Germinal center (tissue), 1 donor: ENCODE results near the gene PRKCH.

Source experiments
- DNase-seq: peaks from one replicate; pipeline ENCODE4 v3.0.0; 2012; ENCODE audit warnings: mixed read lengths, low spot score

The PRKCH gene

DNA sequence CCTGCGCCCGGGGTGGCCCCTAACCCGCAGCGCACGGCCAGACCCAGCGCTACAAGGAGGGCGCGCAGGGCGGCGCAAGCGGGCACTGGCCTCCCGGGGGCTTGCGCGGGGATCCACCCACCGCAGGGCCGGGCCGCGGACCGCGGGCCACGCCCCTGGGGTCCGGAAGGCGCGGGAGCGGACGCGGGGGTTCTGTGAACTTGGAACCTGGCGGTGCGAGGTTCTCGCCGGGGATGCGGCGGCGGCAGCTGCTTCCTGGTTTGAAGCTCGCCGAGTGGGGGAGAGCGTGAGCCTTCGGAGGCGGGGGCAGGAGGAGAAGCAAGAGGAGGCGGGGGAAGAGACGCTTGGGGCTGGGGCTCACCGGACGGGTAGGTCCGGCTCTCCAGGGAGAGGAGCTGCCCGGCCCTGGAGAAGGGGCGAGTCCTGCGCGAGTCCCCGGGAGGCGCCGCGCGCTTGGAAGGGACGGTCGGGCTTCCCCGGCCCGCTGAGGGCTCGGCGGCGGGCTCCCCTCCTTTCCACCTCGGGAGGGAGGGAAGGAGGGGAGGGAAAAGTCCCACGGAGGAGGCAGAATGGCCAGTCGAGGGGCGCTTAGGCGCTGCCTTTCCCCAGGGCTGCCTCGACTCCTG lies at the start of gene PRKCH:
Gene PRKCH (plus strand): TSS at position 195 of the 626 bp plus-strand sequence. CDS start 523 bp downstream, outside the sequence.
- peak; percentile 74 for DNase-seq

DNA sequence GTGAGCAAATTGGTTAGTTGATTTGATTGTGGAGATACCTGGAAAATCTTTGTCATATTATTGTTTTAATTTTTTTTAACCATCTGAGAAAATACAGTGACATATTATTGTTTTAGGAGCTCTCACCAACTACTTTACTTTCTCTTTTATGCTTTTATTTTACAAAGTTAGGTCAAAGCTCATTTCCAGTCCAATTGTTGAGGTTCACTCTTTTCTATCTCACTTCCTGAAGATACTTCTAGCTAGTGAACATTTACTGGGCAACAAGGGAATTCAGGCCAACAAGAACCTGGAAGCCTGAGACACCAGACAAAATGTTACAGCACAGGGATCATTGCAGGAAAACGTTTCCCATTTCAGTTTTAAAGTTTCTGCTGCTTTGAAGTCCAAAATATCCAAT lies 44.1 kb upstream of the PRKCH start:
- no peak for DNase-seq

DNA sequence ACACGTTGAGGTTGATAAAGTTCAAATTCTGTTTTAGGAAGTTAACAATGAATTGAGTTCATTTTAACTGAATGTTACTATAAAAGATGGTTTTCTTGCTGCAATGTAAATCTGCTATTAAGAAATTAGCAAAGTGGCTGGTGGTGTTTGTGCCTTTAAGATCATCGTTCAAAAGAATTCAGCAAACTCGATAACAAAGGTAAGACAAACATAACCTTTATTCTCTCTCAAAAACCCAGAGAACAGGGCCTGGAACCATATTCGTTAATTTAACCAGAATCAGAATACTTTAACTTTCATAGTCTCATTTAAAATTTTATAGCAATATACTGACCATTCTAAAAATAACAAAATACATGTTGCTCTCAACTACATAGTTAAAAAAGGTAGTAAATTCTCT lies 43.6 kb upstream of the PRKCH start:
- no peak for DNase-seq

DNA sequence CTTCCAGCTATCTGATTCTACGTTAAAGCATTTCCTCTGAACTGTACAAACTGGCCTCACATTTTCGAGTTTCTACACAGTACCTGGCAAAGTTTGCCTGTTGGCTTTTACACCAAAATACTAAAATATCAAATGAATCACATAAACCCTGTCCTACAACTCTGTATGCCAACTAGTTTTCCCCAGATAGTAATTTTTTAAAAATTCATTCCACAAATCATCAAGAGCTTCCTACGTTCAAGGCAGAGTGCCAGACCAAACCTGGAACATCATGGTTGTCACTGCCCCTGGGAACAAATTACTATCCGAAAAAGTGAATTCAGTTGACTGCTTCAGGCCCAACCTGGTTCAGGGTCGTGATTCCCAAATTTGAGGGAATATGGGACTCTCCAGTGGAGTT lies 42.3 kb upstream of the PRKCH start:
- DNase-seq, result no peak

DNA sequence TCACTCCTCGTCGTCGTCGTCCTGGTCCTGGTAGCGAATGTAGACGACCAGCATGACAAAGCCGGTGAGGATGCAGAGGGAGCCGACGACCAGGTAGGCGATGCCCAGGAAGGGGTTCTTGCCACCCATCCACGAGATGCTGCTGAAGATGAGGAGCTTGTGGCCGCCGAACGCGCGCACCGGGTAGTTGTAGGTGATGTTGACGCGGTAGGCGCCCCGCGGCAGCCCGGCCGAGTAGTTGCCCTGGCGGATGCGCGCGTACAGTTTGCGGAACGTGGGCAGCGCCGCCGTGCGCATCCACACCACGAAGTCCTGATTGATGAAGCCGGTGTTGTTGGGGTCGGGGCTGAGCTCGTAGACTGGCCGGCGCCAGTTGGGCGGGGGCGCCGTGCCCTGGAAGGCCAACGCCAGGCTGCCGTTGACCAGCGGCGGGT lies 41.3 kb upstream of the PRKCH start:
- peak; percentile 7 for DNase-seq

DNA sequence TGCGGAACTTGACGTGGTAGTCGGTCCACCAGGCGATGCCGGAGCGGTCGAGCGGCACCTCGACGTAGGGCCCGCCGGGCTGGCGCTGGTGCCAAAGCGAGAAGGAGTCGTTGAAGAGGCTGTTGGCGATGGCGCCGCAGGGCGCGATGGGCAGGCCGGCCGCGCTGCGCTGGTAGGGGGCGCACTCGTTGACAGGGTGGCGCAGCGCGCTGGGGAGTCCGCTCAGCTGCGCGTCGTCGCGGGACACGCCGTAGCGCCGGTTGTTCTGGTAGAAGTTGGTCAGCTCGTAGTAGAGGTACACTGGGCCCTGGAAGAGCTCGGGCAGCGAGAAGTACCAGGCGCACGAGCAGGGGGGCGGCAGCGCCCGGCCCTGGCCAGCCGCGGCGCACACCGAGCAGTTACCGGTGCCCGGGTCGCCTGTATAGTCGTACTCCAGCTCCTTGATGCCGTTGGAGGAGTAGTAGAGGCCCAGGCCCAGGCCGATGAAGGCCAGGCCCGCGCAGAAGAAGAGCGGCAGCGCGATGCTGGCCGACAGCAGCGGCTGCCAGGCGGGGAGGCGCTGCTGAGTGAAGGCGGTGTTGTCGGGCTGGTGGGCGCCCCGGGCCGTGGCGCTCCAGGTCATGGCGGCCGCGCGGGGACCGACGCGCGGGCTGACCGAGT lies 40.7 kb upstream of the PRKCH start:
- peak; percentile 65 for DNase-seq

DNA sequence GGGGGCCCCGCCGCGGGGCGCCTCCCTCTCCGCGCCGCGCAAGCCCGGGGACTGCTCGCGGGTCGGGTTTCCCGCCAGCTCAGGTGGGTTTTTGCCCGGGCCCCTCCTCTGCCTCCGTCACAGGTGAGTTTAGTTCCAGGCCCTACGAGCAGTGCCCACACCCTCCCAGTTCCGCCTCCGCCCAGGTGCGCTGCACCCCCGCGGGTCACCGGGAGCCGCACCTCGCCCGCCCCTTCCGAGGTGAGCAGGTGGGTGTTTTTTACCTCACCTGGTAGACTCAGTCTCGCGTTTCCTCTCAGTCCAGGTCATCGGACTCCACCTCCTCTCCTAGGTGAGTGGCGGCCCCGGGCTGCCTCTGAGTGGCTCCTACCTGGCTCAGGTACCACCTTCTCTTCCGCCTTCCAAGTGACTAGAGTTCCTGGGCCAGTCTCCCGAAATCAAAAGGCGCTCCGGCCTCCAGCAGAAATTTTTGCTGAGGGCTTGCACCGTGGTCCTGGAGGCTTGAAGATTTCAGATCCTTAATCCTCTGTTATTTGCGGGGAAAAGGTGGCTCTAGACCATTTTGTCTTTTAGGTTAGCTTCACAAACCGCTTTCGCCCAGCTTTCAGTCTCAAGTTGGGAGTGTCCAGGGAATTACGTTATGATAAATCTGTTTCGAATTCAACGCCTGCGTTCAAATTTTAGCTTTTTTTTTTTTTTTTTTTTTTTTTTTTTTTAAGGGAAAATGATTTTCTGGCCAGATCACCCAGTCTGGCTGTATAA lies 40.0 kb upstream of the PRKCH start, which contains the start of gene TMEM30B:
Gene TMEM30B (minus strand): TSS at position 153 of the 762 bp plus-strand sequence. CDS start 191 bp downstream, outside the sequence.
- DNase-seq, result no peak

DNA sequence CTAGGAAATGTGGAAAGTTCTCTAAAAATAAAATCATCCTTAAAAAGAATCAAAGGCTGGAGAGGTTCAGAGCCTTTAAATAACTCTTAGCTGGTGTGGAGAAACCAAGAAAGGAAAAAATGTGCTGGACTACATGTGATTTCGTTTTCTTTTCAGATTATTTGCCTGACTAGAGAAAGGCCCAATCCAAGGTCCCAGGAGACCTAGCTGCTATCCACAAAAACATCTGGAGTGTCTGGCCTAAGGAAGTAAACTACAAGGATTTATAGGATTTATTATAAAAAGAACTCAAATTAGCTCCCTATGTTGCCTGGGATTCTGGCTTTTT lies 39.5 kb upstream of the PRKCH start:
- DNase-seq, result no peak

DNA sequence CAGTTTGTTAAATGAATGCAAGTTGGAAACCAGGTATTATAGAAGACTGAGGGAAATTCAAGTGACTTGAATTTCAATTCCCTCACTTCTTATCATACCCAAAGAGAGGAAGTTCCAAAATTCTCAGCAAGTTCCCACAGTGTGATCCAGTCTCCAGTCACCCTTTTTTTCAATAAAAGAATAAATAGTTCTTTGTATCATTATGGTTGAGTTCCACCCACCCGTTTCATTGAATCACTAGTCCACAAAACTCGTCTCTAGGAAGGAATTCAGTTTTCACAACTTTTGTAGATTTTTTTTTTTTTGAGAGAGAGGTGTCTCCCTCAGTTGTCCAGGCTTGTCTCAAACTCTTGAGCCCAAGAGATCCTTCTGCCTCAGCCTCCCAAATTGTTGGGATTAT lies 38.6 kb upstream of the PRKCH start:
- DNase-seq, result no peak

DNA sequence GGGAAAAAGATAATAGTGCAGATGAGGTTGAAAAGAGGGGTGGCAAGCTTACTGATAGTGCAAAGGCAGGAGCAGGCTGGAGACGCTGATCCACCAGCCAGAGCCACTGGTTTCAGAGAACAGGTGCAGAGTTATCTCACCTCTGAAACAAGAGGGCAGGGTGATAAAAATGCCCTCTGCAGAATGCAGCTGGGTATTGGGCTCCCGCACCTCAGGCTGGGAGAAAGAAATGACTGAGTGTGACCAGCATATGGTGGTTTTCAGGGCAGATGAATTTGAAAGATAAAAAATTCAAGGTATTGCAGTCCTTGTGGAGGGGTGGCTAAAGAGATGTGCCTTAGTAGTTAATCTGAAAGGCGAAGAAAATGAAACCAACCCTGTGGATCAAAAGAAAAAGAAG lies 37.4 kb upstream of the PRKCH start:
- no peak for DNase-seq

DNA sequence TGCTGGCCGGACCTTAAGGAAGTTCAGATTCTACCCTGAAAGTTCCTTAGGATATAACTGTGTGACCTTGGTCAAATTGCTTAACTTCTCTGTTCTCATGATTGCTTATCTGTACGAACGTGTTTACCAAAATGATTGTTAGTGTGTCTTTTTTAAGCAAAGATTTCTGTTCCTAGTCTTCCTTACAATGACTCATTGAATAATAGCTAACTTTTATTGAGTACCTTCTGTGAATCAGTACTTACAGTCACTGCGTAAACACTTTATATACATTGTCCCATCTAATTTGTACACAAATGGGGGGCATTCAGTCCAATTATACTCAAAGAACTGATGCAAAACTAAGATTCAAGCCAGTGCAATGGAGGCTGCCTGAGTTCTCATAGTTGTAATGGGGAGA lies 36.0 kb upstream of the PRKCH start:
- DNase-seq, result no peak

DNA sequence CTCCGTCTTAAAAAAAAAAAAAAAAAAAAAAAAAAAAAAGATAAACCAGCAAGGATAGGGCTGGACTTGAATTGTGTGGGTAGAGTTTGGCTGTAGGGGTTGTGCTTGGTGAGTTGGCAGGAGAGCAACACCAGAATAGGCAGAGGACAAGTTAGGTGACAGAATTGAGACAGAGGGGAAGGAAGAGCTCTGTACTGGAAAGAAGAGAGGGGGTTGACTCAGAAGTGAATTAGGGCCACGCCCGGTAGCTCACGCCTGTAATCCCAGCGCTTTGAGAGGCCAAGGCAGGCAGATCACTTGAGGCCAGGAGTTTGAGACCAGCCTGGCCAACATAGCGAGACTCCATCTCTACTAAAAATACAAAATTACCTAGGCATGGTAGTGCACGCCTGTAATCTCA lies 34.2 kb upstream of the PRKCH start:
- DNase-seq, result no peak

DNA sequence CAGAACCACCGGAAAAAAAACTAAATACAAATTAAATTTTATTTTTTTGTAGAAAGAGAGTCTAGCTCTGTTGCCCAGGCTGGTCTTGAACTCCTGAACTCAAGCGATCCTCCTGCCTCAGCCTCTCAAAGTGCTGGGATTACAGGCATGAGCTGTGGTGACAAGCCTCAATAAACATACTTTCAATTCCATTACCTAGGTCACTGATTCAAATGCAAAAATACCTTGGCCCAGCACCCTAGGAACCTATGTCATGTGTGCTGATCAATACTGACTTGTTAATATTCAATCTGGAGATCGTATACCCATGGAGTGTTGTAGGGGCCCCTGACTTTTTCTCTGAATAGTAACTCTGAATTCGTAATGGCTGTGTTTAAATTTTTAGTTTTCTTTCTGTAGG lies 33.2 kb upstream of the PRKCH start:
- DNase-seq, result no peak

DNA sequence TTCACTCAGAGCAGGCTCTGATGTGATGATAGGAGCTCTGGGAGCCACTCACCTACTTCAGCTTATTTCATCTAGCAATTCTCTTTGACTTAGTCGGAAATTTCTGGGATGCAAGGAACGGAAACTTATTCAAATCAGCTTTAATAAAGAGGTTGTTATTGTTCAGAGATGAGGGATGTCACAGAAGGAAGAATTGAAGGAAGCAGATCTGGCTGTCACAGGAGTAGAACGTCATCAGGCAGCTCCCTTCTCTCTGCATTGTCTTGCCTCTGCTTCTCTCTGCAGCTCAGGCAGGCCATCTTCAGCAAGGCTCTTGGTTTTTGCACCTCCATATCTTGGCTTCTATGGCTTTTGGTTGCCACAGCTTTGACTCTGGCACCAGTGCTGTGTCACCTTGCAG lies 32.7 kb upstream of the PRKCH start:
- DNase-seq, result no peak

DNA sequence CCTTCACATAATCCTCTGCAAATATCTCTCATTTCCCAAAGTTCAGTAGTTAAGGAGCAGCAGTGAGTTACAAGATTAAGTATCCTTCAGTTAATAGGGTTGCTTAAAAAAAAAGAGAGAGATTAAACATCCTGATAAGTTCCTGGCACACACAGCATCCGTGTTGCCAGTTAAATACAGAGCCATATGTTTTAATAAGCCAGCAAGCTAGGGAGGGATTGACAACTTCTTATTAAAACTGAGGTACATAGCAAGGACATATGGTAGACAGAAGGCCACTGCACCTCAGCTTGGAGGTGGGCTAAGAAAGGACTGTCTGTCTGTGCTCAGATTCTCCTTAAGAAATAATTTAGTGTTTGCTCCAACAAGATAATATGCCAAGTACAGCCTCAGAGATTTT lies 30.7 kb upstream of the PRKCH start:
- DNase-seq, result no peak

DNA sequence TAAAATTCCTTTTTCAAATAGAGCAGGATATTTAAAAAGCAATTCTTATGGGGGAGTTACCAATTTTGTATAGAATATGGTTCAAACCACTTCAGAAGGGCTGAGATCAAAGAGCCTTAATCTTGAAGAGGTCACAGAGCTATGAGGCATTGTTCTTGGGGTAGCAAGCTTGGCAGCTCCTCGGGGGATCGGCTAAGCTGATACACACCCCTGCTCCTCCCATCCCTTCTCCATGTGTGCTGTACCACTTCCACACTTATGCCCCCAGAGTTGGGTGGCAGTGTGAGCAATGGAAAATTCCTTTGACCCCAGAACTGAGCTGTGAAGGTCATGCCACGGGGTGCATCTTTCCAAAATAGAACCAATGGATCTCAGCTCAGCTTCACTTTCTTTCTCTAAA lies 25.2 kb upstream of the PRKCH start:
- DNase-seq, result no peak

DNA sequence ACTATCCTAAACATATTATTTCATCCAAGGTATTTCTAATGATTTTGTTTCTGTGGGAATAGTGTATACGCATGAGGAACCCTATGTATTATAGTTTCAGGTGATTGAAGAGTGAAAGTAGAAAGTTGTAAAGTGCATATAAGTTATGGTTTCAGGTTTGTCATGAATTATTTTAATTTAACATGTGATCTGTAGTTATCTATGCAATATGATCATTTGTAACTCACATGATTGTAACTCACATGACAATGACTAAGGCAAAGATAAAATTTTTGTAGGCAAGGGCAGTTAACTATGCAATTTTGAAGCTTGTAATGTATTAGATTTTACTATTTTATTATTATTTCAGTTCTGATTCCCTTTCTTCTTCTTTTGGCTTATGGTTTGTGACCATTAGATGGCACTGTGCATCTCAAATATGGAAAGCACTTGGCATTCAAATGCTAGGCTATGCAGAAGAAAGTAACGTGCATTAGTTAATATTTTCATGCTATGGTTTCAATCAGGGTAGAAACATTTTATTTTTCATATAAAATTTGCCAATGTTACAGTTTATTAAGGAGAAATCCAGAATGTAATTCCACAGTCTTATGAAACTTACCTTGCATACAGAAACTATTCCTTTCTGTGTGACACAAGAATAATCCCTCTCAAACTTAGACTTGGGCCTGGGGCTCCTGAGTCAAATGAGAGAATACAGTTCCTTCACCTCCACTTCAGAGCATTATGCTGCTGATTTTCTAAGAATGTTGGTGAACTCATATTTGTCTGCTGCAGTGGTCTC lies 24.5 kb upstream of the PRKCH start:
- peak; percentile 33 for DNase-seq

DNA sequence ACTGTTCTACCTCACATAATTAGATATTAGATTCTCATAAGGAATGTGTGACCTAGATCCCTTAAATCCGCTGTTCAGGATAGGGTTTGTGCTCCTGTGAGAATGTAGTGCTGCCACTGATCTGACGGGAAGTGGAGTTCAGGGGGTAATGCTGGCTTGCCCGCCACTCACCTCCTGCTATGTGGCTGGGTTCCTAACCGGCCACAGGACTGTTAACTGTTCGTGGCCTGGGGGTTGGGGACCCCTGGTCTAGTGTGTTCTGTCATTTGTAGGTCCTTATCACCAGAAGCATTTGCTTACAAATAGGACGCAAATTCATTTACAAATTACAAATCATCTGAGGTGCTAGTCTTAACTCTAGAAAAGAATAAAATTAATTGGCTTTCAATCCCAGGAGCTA lies 23.8 kb upstream of the PRKCH start:
- DNase-seq, result no peak

DNA sequence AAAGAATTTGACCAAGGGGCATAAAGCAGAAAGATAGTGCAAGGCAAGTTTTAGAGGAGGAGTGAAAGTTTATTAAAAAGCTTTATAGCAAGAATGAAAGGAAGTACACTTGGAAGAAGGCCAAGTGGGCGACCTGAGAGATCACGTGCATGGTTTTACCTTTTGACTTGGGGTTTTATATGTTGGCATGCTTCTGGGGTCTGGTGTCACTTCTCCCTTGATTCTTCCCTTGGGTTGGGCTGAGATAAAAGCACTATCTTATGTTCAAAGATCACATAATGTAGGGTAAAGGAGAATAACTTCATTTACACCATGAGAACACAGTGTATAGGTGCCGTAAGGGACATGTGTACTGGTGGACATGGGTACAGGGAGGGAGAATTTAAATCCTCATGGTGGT lies 22.6 kb upstream of the PRKCH start:
- no peak for DNase-seq

DNA sequence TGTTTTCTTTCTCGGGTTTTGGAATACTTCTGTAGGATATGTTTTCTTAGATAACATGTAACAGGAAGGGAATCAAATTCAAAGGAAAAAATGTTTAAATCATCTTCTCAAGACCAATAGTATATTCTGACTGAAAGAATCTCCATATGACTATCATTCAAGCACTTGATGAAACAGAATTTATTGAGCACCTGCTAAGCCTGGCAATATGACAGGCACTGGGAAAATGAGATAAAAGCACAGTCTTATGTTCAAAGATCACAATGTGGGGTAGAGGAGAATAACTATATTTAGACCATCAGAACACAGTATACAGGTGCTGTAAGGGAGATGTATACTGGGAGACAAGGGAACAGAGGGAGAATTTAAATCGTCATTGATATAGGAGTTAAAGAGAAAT lies 21.2 kb upstream of the PRKCH start:
- DNase-seq, result no peak

DNA sequence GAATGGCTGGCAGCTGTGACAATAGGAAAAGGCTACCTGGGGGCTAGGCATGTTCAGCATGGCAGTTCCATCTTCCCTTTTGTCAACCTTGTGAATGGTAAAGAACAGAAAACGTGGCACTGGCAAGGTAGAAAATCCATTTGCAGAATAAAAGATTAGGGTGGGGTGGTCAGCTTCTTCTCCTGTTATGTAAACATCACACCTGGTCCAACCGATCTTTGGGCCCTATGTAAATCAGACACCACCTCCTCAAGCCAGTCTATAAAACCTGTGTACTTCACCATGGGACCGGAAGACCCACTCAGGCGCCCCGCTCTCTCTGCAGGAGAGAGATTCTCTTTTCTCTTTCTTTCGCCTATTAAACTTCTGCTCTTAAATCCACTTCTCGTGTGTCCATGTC lies 20.6 kb upstream of the PRKCH start:
- DNase-seq, result no peak

DNA sequence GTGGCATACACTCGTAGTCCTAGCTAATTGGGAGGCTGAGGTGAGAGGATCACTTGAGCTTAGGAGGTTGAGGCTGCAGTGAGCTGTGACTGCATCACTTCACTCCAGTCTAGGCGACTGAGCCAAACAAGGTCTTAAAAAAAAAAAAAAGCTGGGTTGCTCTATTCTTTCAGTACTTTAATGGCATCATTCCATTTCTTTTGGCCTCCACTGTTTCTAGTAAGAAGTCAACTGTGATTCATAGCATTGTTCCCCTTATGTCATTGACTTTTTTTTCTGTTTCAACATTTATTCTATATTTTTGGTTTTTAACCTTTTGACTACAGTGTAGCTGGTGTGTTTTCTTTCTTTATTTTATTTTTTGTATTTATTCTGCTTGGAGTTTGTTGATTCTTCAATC lies 16.7 kb upstream of the PRKCH start:
- DNase-seq, result no peak

DNA sequence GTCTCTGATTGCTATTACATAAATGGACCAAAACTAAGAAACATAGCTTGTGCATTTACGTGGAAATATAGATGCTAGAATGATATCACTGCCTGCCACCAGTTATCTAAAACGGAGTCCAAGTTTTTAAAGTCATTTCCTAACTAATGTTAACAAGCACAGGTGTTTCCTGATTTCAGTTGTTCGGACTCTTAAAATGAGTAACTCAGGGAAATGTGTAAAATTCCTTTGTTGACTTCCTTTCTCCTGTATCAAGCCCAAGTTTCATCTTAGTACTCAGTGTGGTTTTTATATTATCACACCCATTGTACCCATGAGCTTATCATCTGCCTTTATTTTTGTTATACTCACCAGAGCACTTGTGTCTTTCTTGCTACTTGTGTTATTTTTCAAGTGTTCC lies 13.2 kb upstream of the PRKCH start:
- no peak for DNase-seq
